ENCODE results near the gene FIP1L1. TPM values are rescaled to one million over a fixed set of nuclear protein-coding genes. Genes with fewer than 3 reads are reported as not detected.

FIP1L1 gene
- total and polyA plus RNA-seq, 10 of the 15 experiments (the other 5 are each of a cell fraction or from before 2014, with no cell fraction given) = 28.1 to 110 (median 59.4) TPM

DNA sequence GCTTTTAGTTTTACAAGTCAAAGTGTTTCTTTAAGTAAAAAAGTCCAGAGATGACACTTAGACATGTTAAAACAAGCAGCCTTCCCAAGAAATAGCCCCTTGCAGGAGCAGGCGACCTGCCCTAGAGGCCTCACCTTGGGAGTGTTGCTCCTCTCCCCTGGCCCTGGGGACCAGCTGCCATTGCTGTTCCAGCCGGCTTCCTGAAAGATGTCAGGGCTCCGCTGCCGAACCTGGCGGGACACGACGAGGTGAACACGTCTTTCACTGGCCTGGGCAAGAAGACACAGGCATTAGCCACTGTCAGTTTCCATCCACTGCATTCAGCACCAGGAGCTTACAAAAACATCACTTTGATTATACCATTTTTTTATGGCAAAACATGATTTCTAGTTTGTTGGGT lies 104.1 kb downstream of the FIP1L1 start:
- CTCF ChIA-PET = interaction anchor here (0.9 kb wide), 1 partner anchor 9 kb away, joined by 3 read pairs; no protein-coding TSS in a partner anchor
- RAD21 ChIA-PET (ENCODE audit: unreplicated experiment) = no interaction called here
- TF ChIP-seq SMC3 (IDR thresholded peaks at IDR 0.05; ENCODE audit: borderline replicate concordance, low read length) = no peak
- TF ChIP-seq TBL1XR1 (IDR thresholded peaks at IDR 0.05; ENCODE audit: low read depth, low read length) = no peak
- TF ChIP-seq, protein P1, sequence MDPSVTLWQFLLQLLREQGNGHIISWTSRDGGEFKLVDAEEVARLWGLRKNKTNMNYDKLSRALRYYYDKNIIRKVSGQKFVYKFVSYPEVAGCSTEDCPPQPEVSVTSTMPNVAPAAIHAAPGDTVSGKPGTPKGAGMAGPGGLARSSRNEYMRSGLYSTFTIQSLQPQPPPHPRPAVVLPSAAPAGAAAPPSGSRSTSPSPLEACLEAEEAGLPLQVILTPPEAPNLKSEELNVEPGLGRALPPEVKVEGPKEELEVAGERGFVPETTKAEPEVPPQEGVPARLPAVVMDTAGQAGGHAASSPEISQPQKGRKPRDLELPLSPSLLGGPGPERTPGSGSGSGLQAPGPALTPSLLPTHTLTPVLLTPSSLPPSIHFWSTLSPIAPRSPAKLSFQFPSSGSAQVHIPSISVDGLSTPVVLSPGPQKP (IDR thresholded peaks at IDR 0.05; ENCODE audit: low read depth, low read length) = no peak
- TF ChIP-seq ZNF24 (IDR thresholded peaks at IDR 0.05) = no peak
- no peak for TF ChIP-seq EP300 (IDR thresholded peaks at IDR 0.05; ENCODE audit: borderline replicate concordance in 1 of 2, control insufficient read depth in 1 of 2, low read depth in 2 of 2, low read length in 2 of 2)
- no peak for TF ChIP-seq SMAD5 (IDR thresholded peaks at IDR 0.05; ENCODE audit: low read depth)
- TF ChIP-seq HCFC1 (IDR thresholded peaks at IDR 0.05; ENCODE audit: low read length) = no peak
- no peak for TF ChIP-seq MYC (IDR thresholded peaks at IDR 0.05; ENCODE audit: insufficient read depth, insufficient read length, insufficient replicate concordance, low read length, severe bottlenecking)
- no peak for TF ChIP-seq ZNF622 (IDR thresholded peaks at IDR 0.05)
- TF ChIP-seq ZNF207 (IDR thresholded peaks at IDR 0.05; ENCODE audit: borderline replicate concordance) = no peak

More for the DNA sequence above, 104.1 kb downstream of the FIP1L1 start:
- Histone ChIP-seq H3K4me2 (ENCODE audit: control insufficient read depth, insufficient read depth) (no peak overlapping the region), H3K27ac (ENCODE audit: control insufficient read depth, insufficient read depth) (no peak overlapping the region), H3K79me2 (ENCODE audit: control insufficient read depth, insufficient read depth, low read length) (no peaks in the 10 kb centered on the region), H3K4me1 (ENCODE audit: control insufficient read depth, insufficient read depth, low read length) (no peaks in the 10 kb centered on the region), H4K20me1 (ENCODE audit: control insufficient read depth, insufficient read depth) (no peaks in the 10 kb centered on the region), H2AFZ (ENCODE audit: control insufficient read depth, low read depth, low read length) (no peak overlapping the region), H3K27me3 (replicated peaks in 1 of 2; ENCODE audit: control insufficient read depth in 2 of 2, insufficient read depth in 2 of 2, low read length in 1 of 2) (peaks cover 0 to 3% of the 10 kb centered on the region in 2 experiments; a peak in 2 of 4 replicates), H3K9ac (ENCODE audit: control insufficient read depth, insufficient read depth, low read length) (no peak overlapping the region), H3K9me3 (replicated peaks; ENCODE audit: control insufficient read depth, insufficient read depth, low read length) (no peaks in the 10 kb centered on the region), H3K36me3 (ENCODE audit: control insufficient read depth in 2 of 2, insufficient read depth in 2 of 2, low read length in 1 of 2) (no peaks in the 10 kb centered on the region), H3K4me3 (no peak overlapping the region)
- 57% methylated on average over 8 of the region's 8 CpGs for WGBS (ENCODE audit: insufficient coverage, insufficient replicate concordance, low lambda C conversion rate, missing lambda C conversion rate)
- SMC1A ChIA-PET (ENCODE audit: uncharacterized antibody, unreplicated experiment) = no interaction called here
- intact Hi-C loops (cut with micrococcal nuclease; ENCODE audit: unreplicated experiment) = no loop called here
- in situ Hi-C loops (cut with MboI) = loop anchor here (10.0 kb wide), 1 partner anchor 733 kb away; no protein-coding TSS in a partner anchor
- no TSS peak for BruUV-seq (replicated peaks)
- DNase-seq (ENCODE audit: low read depth, low spot score) (no peak), ATAC-seq (no peak), FAIRE-seq (no peak)
- POLR2A ChIA-PET = no interaction called here

All from GM12878 (cell line).